ENCODE measurements around the gene RAB6B. TPM values are rescaled to one million over a fixed set of nuclear protein-coding genes. Genes with fewer than 3 reads are reported as not detected.

Gene RAB6B
- polyA plus RNA-seq, 2 of the 4 experiments (the other 2 are of a cell fraction): 2.4 to 2.5 TPM

DNA sequence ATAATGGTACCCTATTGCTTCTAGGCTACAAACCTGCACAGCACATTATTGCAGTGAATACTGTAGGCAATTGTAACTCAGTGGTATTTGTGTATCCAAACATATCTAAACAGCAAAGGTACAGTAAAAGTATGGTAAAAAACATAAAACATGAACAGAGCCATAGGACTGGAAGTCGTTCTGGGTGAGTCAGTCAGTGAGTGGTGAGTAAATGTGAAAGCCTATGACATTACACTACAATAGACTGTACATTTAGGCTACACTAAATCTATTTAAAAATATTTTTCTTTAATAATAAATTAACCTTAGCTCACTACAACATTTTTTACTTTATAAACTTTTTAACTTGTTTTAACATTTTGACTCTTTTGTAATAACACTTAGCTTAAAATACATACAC is 21.3 kb downstream of the RAB6B start:
- Histone ChIP-seq H3K9me3 (no peaks in the 10 kb centered on the region), H3K4me1 (no peaks in the 10 kb centered on the region), H3K27ac (no peak overlapping the region), H3K4me3 (no peak overlapping the region), H3K4me2 (no peak overlapping the region)
- FAIRE-seq: no peak
- WGBS (ENCODE audit: missing lambda C conversion rate): 8% methylated on average over 1 of the region's 1 CpG
- ChIA-PET CTCF (interaction anchor here (0.6 kb wide), 1 partner anchor 30 kb away, joined by 3 read pairs; no protein-coding TSS in a partner anchor), POLR2A (no interaction called here)
- no peak for DNase-seq (ENCODE audit: low read depth in 1 of 2, low spot score in 1 of 2)
- TF ChIP-seq CBX2 (IDR thresholded peaks at IDR 0.05; ENCODE audit: borderline replicate concordance, low read depth) (no peak), POLR2AphosphoS2 (conservative IDR thresholded peaks at IDR 0.05; ENCODE audit: low read length) (no peak), RFX5 (IDR thresholded peaks at IDR 0.05) (no peak), EP300 (IDR thresholded peaks at IDR 0.05) (no peak), NR3C1 (IDR thresholded peaks at IDR 0.05) (no peak), KDM1A (IDR thresholded peaks at IDR 0.05; ENCODE audit: low read depth) (no peak), NFE2L2 (conservative IDR thresholded peaks at IDR 0.05; ENCODE audit: low read length) (no peak), TFCP2L1 (CRISPR knock-in tag; IDR thresholded peaks at IDR 0.05) (no peak)
- TF ChIP-seq, protein P1, sequence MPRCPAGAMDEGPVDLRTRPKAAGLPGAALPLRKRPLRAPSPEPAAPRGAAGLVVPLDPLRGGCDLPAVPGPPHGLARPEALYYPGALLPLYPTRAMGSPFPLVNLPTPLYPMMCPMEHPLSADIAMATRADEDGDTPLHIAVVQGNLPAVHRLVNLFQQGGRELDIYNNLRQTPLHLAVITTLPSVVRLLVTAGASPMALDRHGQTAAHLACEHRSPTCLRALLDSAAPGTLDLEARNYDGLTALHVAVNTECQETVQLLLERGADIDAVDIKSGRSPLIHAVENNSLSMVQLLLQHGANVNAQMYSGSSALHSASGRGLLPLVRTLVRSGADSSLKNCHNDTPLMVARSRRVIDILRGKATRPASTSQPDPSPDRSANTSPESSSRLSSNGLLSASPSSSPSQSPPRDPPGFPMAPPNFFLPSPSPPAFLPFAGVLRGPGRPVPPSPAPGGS (IDR thresholded peaks at IDR 0.05): no peak
- TF ChIP-seq, protein P2, sequence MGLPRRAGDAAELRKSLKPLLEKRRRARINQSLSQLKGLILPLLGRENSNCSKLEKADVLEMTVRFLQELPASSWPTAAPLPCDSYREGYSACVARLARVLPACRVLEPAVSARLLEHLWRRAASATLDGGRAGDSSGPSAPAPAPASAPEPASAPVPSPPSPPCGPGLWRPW (IDR thresholded peaks at IDR 0.05): no peak
- no peak for ATAC-seq

DNA sequence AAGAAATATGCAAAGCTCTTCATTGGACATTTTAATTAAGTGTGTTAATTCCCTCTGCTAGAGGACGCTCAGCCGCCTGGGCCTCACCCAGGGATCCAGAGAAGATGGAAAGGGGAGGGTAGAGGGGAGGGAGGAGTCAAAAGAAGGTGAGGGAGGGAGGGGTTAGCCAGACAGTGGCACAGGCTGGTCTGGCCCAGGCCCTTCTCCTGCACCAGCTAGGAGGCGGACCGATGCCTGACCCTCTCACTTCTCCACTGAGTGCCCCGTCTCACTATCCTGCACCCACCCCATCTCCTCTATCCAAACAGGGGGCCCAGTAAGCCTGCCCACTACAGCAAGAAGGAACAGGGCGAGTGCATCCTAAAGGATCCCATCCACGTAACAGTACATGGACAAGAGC is 22.9 kb downstream of the RAB6B start:
- no peak for ATAC-seq
- TF ChIP-seq BHLHE40 (IDR thresholded peaks at IDR 0.05; ENCODE audit: low read depth, low read length) (no peak), POLR2AphosphoS2 (conservative IDR thresholded peaks at IDR 0.05; ENCODE audit: low read length) (no peak), EHF (CRISPR knock-in tag; IDR thresholded peaks at IDR 0.05) (no peak), CHD2 (IDR thresholded peaks at IDR 0.05; ENCODE audit: low read length, partially characterized antibody) (no peak), HDAC2 (IDR thresholded peaks at IDR 0.05) (no peak), MYC (IDR thresholded peaks at IDR 0.05; ENCODE audit: borderline replicate concordance, low read length) (no peak), PHF8 (IDR thresholded peaks at IDR 0.05; ENCODE audit: borderline replicate concordance, low read depth) (no peak), HOXA7 (CRISPR knock-in tag; IDR thresholded peaks at IDR 0.05) (no peak), KDM5A (IDR thresholded peaks at IDR 0.05) (no peak), FOSL2 (IDR thresholded peaks at IDR 0.05) (no peak), FOSL2 (CRISPR knock-in tag; IDR thresholded peaks at IDR 0.05) (no peak), EP300 (IDR thresholded peaks at IDR 0.05) (no peak), TP53 (CRISPR knock-in tag; IDR thresholded peaks at IDR 0.05) (no peak)
- TF ChIP-seq, protein P3, sequence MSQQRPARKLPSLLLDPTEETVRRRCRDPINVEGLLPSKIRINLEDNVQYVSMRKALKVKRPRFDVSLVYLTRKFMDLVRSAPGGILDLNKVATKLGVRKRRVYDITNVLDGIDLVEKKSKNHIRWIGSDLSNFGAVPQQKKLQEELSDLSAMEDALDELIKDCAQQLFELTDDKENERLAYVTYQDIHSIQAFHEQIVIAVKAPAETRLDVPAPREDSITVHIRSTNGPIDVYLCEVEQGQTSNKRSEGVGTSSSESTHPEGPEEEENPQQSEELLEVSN (IDR thresholded peaks at IDR 0.05; ENCODE audit: borderline replicate concordance, low read depth): no peak
- TF ChIP-seq, protein P4, sequence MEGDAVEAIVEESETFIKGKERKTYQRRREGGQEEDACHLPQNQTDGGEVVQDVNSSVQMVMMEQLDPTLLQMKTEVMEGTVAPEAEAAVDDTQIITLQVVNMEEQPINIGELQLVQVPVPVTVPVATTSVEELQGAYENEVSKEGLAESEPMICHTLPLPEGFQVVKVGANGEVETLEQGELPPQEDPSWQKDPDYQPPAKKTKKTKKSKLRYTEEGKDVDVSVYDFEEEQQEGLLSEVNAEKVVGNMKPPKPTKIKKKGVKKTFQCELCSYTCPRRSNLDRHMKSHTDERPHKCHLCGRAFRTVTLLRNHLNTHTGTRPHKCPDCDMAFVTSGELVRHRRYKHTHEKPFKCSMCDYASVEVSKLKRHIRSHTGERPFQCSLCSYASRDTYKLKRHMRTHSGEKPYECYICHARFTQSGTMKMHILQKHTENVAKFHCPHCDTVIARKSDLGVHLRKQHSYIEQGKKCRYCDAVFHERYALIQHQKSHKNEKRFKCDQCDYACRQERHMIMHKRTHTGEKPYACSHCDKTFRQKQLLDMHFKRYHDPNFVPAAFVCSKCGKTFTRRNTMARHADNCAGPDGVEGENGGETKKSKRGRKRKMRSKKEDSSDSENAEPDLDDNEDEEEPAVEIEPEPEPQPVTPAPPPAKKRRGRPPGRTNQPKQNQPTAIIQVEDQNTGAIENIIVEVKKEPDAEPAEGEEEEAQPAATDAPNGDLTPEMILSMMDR (IDR thresholded peaks at IDR 0.05): no peak
- TF ChIP-seq, protein P5, sequence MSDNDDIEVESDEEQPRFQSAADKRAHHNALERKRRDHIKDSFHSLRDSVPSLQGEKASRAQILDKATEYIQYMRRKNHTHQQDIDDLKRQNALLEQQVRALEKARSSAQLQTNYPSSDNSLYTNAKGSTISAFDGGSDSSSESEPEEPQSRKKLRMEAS (IDR thresholded peaks at IDR 0.05): no peak
- no peak overlapping the region for H3K27ac ChIP-seq
- ChIA-PET POLR2A (no interaction called here), CTCF (interaction anchor here (1.1 kb wide), 1 partner anchor 11 kb away, joined by 3 read pairs; no protein-coding TSS in a partner anchor)
- no peak for DNase-seq (ENCODE audit: low read depth in 1 of 2, low spot score in 1 of 2)
- no peak overlapping the region for H3K4me2 ChIP-seq
- no peaks in the 10 kb centered on the region for H3K4me1 ChIP-seq
- H3K4me3 ChIP-seq: no peak overlapping the region
- no peaks in the 10 kb centered on the region for H3K9me3 ChIP-seq
- 80% methylated on average over 7 of the region's 7 CpGs for WGBS (ENCODE audit: missing lambda C conversion rate)
- FAIRE-seq: no peak
